Measurements from ENCODE around the gene EVPL. TPM values are rescaled to one million over a fixed set of nuclear protein-coding genes. Genes with fewer than 3 reads are reported as not detected.

The EVPL gene
- total and polyA plus RNA-seq, 2 of the 13 experiments (the other 11 are each of a cell fraction or from before 2014, with no cell fraction given), result 2.1 to 8.2 TPM

- peak; percentile 58 for TF ChIP-seq MLX (CRISPR knock-in tag; IDR thresholded peaks at IDR 0.05)
- no peak; the same call in 1 of the 2 replicates for TF ChIP-seq FUBP1 (CRISPR knock-in tag; IDR thresholded peaks at IDR 0.05; ENCODE audit: borderline replicate concordance)
- peak; percentile 48; the same call in 1 of the 2 replicates for TF ChIP-seq ZNF569 (CRISPR knock-in tag; IDR thresholded peaks at IDR 0.05; ENCODE audit: borderline replicate concordance)
- peak; percentile 99 for TF ChIP-seq ZNF724P (CRISPR knock-in tag; IDR thresholded peaks at IDR 0.05; ENCODE audit: borderline replicate concordance)
- peak; percentile 95 for TF ChIP-seq MXD1 (CRISPR knock-in tag; IDR thresholded peaks at IDR 0.05)
- TF ChIP-seq ZNF547 (CRISPR knock-in tag; IDR thresholded peaks at IDR 0.05), result peak; percentile 98
- peak; percentile 86; the same call in 1 of the 2 replicates for TF ChIP-seq ZNF343 (CRISPR knock-in tag; IDR thresholded peaks at IDR 0.05)
- TF ChIP-seq XBP1 (CRISPR knock-in tag; IDR thresholded peaks at IDR 0.05), result no peak
- no peak for TF ChIP-seq BCLAF1 (IDR thresholded peaks at IDR 0.05)
- TF ChIP-seq ZNF557 (CRISPR knock-in tag; IDR thresholded peaks at IDR 0.05), result 0 out of 2 replicates have a peak, but pooled peaks have one; percentile 18
- no peak for TF ChIP-seq TRIM24 (CRISPR knock-in tag; IDR thresholded peaks at IDR 0.05)
- peak; percentile 90; the same call in 1 of the 2 replicates for TF ChIP-seq ZNF816 (CRISPR knock-in tag; IDR thresholded peaks at IDR 0.05; ENCODE audit: borderline replicate concordance)
- peak; percentile 88 for TF ChIP-seq PHF5A (CRISPR knock-in tag; IDR thresholded peaks at IDR 0.05; ENCODE audit: low read depth, unreplicated experiment)
- peak; percentile 99 for TF ChIP-seq ARID4A (CRISPR knock-in tag; IDR thresholded peaks at IDR 0.05; ENCODE audit: borderline replicate concordance)
- peak; percentile 97 for TF ChIP-seq TAF1 (CRISPR knock-in tag; IDR thresholded peaks at IDR 0.05)
- peak; percentile 95 for TF ChIP-seq ASH2L (IDR thresholded peaks at IDR 0.05; ENCODE audit: insufficient read length, low read depth, low read length)
- TF ChIP-seq ZNF616 (CRISPR knock-in tag; IDR thresholded peaks at IDR 0.05; ENCODE audit: low read depth), result peak; percentile 70
- peak; percentile 81 for TF ChIP-seq POLR2AphosphoS5 (IDR thresholded peaks at IDR 0.05; ENCODE audit: low read depth, low read length)
- peak; percentile 88 for TF ChIP-seq ZNF788 (CRISPR knock-in tag; IDR thresholded peaks at IDR 0.05; ENCODE audit: borderline replicate concordance)
Observed at GRCh38 chr17:76072148-76072858, 45.2 kb upstream of the EVPL start, which contains the start of gene SRP68 (continued).

Measured in HepG2 (cell line).